ENCODE measurements around the gene TUBGCP2. TPM values are rescaled to one million over a fixed set of nuclear protein-coding genes. Genes with fewer than 3 reads are reported as not detected.
A peak's percentile ranks its signal among the peaks of the same experiment; 100 is the strongest.

The TUBGCP2 gene
- 40.1 TPM for polyA plus RNA-seq (2012; ENCODE audit: insufficient read length, low read depth)

- TF ChIP-seq FOXP2 (optimal IDR thresholded peaks at IDR 0.05; ENCODE audit: borderline replicate concordance, extremely low read depth, extremely low read length, insufficient read depth) (peak; percentile 76), REST (IDR thresholded peaks at IDR 0.05; ENCODE audit: insufficient read depth in 1 of 2, low read depth in 2 of 2, low read length in 2 of 2) (0 out of 4 replicates have a peak, but pooled peaks of 1 of the 2 experiments have one; percentile 26), TAF1 (IDR thresholded peaks at IDR 0.05; ENCODE audit: borderline replicate concordance, insufficient read depth, low read length) (peak; percentile 47; the same call in 1 of the 2 replicates), POLR2AphosphoS5 (IDR thresholded peaks at IDR 0.05; ENCODE audit: low read depth, low read length) (peak; percentile 58), SIN3A (IDR thresholded peaks at IDR 0.05; ENCODE audit: borderline replicate concordance, insufficient read depth, low read length) (0 out of 2 replicates have a peak, but pooled peaks have one; percentile 21)
Observed at GRCh38 chr10:133308421-133309099, at the start of gene TUBGCP2, which contains the start of gene ZNF511. TUBGCP2 (minus strand) TSS chr10:133308872; CDS start chr10:133302941, 5,931 bp downstream. ZNF511 (plus strand) TSS chr10:133308914; CDS start chr10:133308944, 30 bp downstream.

GRCh38 chr10:133357285-133358161 lies 48.9 kb upstream of the TUBGCP2 start, which contains the start of gene FUOM:
FUOM (minus strand) TSS chr10:133358019; CDS start chr10:133358007, 12 bp downstream.
- TF ChIP-seq REST (IDR thresholded peaks at IDR 0.05; ENCODE audit: insufficient read depth in 1 of 2, low read depth in 2 of 2, low read length in 2 of 2) (no peak), POLR2AphosphoS5 (IDR thresholded peaks at IDR 0.05; ENCODE audit: low read depth, low read length) (no peak), TAF1 (IDR thresholded peaks at IDR 0.05; ENCODE audit: borderline replicate concordance, insufficient read depth, low read length) (no peak), FOXP2 (optimal IDR thresholded peaks at IDR 0.05; ENCODE audit: borderline replicate concordance, extremely low read depth, extremely low read length, insufficient read depth) (no peak), SIN3A (IDR thresholded peaks at IDR 0.05; ENCODE audit: borderline replicate concordance, insufficient read depth, low read length) (no peak)

- TF ChIP-seq TAF1 (IDR thresholded peaks at IDR 0.05; ENCODE audit: borderline replicate concordance, insufficient read depth, low read length) (no peak), FOXP2 (optimal IDR thresholded peaks at IDR 0.05; ENCODE audit: borderline replicate concordance, extremely low read depth, extremely low read length, insufficient read depth) (no peak), SIN3A (IDR thresholded peaks at IDR 0.05; ENCODE audit: borderline replicate concordance, insufficient read depth, low read length) (no peak), POLR2AphosphoS5 (IDR thresholded peaks at IDR 0.05; ENCODE audit: low read depth, low read length) (no peak), REST (IDR thresholded peaks at IDR 0.05; ENCODE audit: insufficient read depth in 1 of 2, low read depth in 2 of 2, low read length in 2 of 2) (no peak)
Observed at GRCh38 chr10:133356549-133357284, 48.0 kb upstream of the TUBGCP2 start.

GRCh38 chr10:133355991-133356390 lies 47.3 kb upstream of the TUBGCP2 start:
- TF ChIP-seq REST (IDR thresholded peaks at IDR 0.05; ENCODE audit: insufficient read depth in 1 of 2, low read depth in 2 of 2, low read length in 2 of 2) (no peak), FOXP2 (optimal IDR thresholded peaks at IDR 0.05; ENCODE audit: borderline replicate concordance, extremely low read depth, extremely low read length, insufficient read depth) (no peak), POLR2AphosphoS5 (IDR thresholded peaks at IDR 0.05; ENCODE audit: low read depth, low read length) (no peak), TAF1 (IDR thresholded peaks at IDR 0.05; ENCODE audit: borderline replicate concordance, insufficient read depth, low read length) (no peak)
